GM19467 (cell line): ENCODE results near the gene NOTCH1.

Source experiments
- ATAC-seq: cut with Tn5 transposase; IDR thresholded peaks from one replicate; pipeline ENCODE4 v1.9.1; 2021; ENCODE audit warnings: mild to moderate bottlenecking, moderate library complexity; ENCODE audit not compliant: unreplicated experiment

Gene NOTCH1

GRCh38 chr9:136470792-136471469, 74.9 kb downstream of the NOTCH1 start:
- no peak for ATAC-seq

GRCh38 chr9:136470356-136470755, 75.5 kb downstream of the NOTCH1 start:
- no peak for ATAC-seq

GRCh38 chr9:136467766-136468165, 78.1 kb downstream of the NOTCH1 start:
- no peak for ATAC-seq

- no peak for ATAC-seq
Measured at GRCh38 chr9:136466155-136466541, 79.7 kb downstream of the NOTCH1 start.

DNA sequence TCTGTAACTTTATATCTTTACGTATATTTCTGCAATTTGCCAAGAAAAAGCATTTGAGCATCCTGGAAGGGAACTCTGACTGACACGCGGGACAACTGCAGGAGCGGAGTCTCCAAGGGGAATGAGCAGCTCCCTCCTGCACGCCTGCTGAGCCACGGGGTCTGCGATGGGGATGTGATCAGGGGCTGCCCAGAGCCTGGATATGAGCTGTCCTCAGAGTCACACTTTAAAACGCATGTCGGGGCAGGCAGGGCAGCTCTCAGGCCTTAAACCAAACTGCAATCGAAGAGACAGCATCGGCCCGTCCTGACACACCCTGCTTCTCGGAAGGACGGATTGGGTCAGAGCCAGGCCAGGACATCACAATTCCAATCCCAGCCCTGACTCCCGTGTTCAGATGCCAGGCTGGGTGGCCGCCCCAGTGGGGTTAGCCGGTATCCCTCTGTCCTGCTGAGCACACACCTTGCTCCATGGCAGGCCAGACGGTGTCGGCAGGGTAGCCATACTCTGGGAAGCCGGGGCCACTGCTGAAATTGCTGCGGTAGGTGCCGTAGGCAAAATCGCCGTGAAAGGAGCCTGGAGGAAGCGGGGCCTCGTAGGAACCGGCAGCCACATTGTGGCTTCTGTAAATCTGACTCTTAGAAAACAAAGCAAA, 80.2 kb downstream of the NOTCH1 start:
- ATAC-seq, result no peak

DNA sequence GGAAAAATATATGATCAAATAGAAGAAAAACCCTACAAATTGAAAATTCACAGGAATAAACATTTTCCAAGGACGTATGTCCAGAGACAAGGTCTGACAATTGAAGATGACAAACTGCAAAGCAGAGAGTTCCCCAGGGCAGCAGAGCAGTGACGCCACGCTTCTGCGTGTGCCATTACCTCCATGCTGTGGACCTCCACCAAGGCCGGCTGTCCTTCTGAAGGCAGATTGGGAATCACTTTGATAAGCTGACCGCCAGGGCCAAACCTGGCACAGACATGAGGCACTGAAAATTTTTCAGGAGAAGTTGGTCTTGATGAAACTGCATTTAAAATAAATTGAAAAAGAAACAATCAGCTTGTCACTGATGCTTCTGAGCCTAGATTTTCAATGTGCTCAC, 81.6 kb downstream of the NOTCH1 start:
- ATAC-seq, result no peak

GRCh38 chr9:136463578-136463977, 82.3 kb downstream of the NOTCH1 start:
- no peak for ATAC-seq

- no peak for ATAC-seq
Measured at GRCh38 chr9:136462664-136463063, 83.2 kb downstream of the NOTCH1 start.

GRCh38 chr9:136460772-136461325, 85.0 kb downstream of the NOTCH1 start:
- ATAC-seq, result no peak

- no peak for ATAC-seq
Measured at GRCh38 chr9:136459425-136459824, 86.4 kb downstream of the NOTCH1 start.

- ATAC-seq, result no peak
Measured at GRCh38 chr9:136457326-136457725, 88.5 kb downstream of the NOTCH1 start.

DNA sequence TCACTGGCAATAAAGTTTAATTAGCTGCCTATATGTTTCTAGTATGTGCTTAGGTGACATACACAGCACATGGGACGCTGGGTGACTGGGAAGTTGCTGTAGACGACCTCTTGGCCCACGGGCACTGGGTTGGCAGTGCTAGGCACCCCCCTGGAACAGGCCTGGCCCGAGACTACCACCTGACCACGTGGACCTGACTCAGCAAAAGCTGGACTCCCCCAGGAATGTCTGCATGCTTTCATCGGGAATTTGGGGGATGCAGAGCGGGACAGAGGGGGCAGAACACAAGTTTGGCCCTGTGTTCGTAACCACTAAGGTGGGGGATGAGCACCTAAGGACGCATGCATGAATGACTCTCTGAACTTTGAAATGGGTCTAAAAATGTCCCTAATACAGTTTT, 89.6 kb downstream of the NOTCH1 start:
- no peak for ATAC-seq

- no peak for ATAC-seq
Measured at GRCh38 chr9:136455043-136456002, 90.5 kb downstream of the NOTCH1 start.

DNA sequence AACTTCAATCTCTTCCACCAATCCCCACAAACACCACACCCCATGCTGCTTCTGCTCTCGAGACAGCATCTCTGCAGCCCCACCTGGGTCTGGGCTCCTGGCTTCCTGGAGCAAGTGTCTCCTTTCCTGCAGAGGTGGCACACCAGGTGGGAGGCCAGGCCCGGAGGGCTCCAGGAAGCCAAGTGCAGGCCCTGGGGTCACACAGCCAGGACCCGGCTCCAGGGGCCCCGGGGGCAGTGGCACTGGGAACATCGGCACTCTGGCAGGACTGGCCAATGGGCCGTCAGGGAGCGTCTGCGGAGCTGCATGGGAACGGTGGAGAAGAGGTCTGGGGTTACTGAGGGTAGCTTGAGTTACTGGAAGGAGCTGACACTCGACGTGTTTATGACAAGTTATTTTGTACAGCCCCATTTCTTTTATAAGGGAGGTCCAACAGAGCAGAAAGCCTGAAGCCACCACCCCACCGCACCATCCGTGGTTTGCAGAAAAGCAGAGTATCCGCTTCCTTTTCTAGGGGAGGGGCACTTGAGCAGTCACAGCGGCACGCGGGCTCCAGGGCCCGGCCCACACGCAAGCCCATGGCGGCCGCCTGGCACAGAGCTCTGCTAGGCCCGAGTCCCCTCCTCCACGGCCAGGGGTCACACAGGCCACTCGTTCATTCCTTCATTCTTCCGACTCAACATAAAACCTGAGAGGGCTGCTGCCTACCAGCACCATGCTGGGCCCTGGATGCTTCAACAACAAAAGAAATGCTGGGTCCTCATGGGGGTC, 91.6 kb downstream of the NOTCH1 start:
- ATAC-seq, result no peak

DNA sequence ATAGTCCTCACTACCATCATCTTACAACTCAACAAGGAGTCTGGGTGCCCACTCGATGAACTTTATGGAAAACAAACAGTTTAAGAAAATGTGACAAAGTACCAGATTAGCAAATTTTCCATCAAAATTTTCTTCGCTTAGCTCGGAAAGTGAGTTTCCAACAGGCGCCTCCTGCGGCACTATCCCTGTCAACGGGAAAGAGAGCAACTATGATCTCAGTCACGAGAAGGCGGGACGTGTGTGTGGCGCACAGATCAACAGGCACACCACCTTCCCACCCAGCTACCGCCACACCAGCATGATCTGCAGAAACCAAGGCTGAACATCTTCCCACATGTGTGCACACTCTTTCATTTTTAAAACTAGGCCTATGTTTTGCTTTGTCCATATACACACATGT, 92.5 kb downstream of the NOTCH1 start:
- ATAC-seq, result no peak

DNA sequence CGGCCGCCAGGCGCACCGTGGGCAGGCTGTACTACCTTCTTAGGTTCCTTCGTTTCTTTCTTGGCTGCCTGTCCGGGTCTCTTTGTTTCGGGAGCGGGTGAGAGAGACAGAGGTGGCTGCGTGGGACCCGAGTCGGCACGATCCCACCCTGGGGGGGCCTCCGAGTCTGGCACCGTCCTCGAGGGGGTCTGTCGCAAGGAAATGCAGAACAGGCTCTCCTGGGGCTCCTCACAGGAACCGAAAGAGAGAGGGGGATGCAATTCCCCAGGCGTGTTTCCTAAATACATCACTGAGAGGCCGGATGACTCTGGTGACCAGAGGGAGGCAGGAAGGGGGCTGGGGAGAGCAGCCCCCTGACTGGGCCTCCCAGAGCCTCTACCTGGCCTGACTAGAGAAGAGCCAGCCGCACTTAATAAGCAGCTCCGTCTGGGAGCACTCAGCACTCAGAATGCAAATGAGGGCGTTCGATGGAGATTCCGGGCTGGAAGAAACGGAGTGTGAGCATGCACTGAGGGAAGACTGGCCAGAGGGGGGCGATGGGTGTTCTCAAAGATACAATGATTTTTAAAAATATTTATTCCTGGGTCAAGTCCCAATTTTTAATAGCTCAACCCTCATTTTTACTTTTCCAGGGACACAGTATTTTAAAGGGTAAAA, 94.5 kb downstream of the NOTCH1 start:
- no peak for ATAC-seq

DNA sequence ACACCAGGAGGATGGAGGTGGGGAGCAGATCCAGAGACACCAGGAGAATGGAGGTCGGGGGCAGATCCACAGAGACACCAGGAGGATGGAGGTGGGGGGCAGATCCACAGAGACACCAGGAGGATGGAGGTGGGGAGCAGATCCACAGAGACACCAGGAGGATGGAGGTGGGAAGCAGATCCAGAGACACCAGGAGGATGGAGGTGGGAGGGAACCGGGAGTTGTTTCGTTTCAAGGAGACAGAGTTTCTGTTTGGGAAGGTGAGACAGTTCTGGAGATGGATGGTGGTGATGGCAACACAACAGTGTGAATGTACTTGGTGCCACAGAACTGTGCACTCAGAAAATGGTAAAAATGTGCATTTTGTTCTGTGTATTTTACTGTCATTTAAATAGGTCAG, 97.2 kb downstream of the NOTCH1 start:
- ATAC-seq, result no peak

DNA sequence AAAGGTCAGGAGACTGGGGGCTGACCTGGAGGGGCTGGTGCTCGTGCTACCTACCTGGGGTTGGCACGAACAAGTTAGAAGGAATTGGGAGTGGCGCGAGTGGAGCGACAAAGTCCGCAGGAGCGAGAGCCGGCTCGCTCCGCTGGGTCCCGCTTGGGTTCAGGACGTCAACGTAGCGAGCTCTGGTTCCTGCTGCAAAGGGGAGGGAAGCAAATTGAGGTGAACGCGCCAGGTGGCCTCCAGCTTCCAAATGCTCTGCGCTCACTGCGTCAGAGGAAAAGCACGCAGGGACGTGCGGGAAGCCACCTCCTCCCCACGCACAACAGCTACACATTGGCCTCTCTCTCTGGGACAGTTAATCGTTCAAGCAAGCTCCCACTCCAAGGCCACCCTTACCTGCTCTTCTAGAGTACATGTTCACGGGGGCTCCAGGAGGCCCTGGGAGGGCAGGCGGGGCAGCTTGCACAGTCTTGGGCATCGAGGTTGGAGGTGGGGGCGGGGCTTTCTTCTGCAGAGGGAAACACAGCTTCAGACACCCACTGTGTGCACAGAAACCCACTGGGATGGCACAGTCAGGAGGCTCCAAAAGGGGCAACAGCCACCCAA, 98.6 kb downstream of the NOTCH1 start:
- no peak for ATAC-seq

DNA sequence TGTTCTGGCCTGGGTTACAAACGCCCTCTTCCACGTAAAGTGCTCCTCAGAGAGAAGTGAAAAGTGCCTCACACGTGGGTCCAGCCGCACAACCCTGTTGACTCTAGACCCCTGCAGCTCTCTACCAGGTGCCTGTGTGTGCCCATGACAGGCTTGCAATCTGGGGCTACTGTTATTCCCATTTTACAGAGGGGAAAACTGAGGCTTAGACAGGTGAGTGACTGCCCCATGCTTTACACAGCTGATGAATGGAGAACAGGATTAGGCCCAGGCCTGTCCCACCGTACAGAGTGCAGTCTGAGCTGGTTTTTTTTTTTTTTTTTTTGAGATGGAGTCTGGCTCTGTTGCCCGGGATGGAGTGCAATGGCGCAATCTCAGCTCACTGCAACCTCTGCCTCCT, 100.0 kb downstream of the NOTCH1 start:
- no peak for ATAC-seq
